Measurements from ENCODE around the gene IKZF2. TPM values are rescaled to one million over a fixed set of nuclear protein-coding genes. Genes with fewer than 3 reads are reported as not detected.

Gene IKZF2
- total RNA-seq, 1 experiment from 2014 or later, result 3.0 TPM

GRCh38 chr2:213162516-213163118, 11.2 kb upstream of the IKZF2 start:
- no peak overlapping the region for H2BK20ac ChIP-seq (ENCODE audit: low read depth, low read length, poor library complexity, severe bottlenecking)
- no peak overlapping the region for H2BK15ac ChIP-seq (ENCODE audit: low read depth, low read length)
- Mint-ChIP-seq H3K9me3 (no peaks in the 10 kb centered on the region), H3K27me3 (ENCODE audit: low read depth) (no peaks in the 10 kb centered on the region), H3K27ac (no peak overlapping the region), H3K4me3 (no peak overlapping the region), H3K4me1 (peaks cover 0 to 3% of the 10 kb centered on the region in 2 experiments; a peak in 2 of 4 replicates), H3K36me3 (ENCODE audit: insufficient read depth in 1 of 3, low read depth in 3 of 3) (no peaks in the 10 kb centered on the region)
- no peak overlapping the region for H3K23ac ChIP-seq (ENCODE audit: insufficient read length, low read depth, low read length)
- no peak overlapping the region for H4K5ac ChIP-seq (ENCODE audit: insufficient read length, low read depth, low read length)
- no peak overlapping the region for H3K9ac ChIP-seq (ENCODE audit: extremely low read depth, insufficient read length, low read length)
- H3K27me3 ChIP-seq (ENCODE audit: insufficient read depth, low read length), result no peaks in the 10 kb centered on the region
- H3K9me3 ChIP-seq (ENCODE audit: control insufficient read depth, low read depth, low read length), result no peaks in the 10 kb centered on the region
- no peak overlapping the region for H2BK12ac ChIP-seq (ENCODE audit: insufficient read length, low read depth, low read length)
- no peak overlapping the region for H4K8ac ChIP-seq (replicated peaks; ENCODE audit: insufficient read length, low read depth, low read length)
- H3K27ac ChIP-seq (ENCODE audit: insufficient read length, low read depth, low read length), result no peak overlapping the region
- no peak overlapping the region for H2AK5ac ChIP-seq (ENCODE audit: insufficient read length, low read length)
- no peak overlapping the region for H2BK120ac ChIP-seq (ENCODE audit: low read depth, low read length, poor library complexity, severe bottlenecking)
- H2AFZ ChIP-seq (ENCODE audit: low read length), result no peak overlapping the region
- no peak overlapping the region for H3K14ac ChIP-seq (ENCODE audit: insufficient read depth, low read length)
- no peaks in the 10 kb centered on the region for H3K79me1 ChIP-seq (ENCODE audit: insufficient read depth, low read depth, low read length, poor library complexity, severe bottlenecking)
- no peak overlapping the region for H4K91ac ChIP-seq (ENCODE audit: insufficient read length, low read depth, low read length)
- H4K20me1 ChIP-seq (ENCODE audit: control insufficient read depth, insufficient read depth, insufficient read length), result no peaks in the 10 kb centered on the region
- H3T11ph ChIP-seq (ENCODE audit: low read length), result no peak overlapping the region
- no peaks in the 10 kb centered on the region for H3K4me1 ChIP-seq (ENCODE audit: insufficient read depth, low read length)
- WGBS (ENCODE audit: extremely low coverage, insufficient read length, low lambda C conversion rate), result no CpG with 5 or more reads among the region's 3 CpGs
- H3K18ac ChIP-seq (ENCODE audit: insufficient read length, low read depth, low read length), result no peak overlapping the region
- H3K4ac ChIP-seq (ENCODE audit: low read depth, low read length), result no peak overlapping the region
- H2BK5ac ChIP-seq (ENCODE audit: insufficient read length, low read length), result no peak overlapping the region
- H3K79me2 ChIP-seq (ENCODE audit: insufficient read depth, low read length), result no peaks in the 10 kb centered on the region
- no peak for DNase-seq
- no peak overlapping the region for H3K4me2 ChIP-seq (ENCODE audit: insufficient read depth, insufficient read length, low read length)
- H3K56ac ChIP-seq (ENCODE audit: insufficient read length, low read depth, low read length), result no peak overlapping the region
- H3K23me2 ChIP-seq (ENCODE audit: insufficient read length, low read depth, low read length, poor library complexity, severe bottlenecking), result no peaks in the 10 kb centered on the region
- TF ChIP-seq CTCF (conservative IDR thresholded peaks at IDR 0.05), result no peak
